ENCODE measurements around the gene ITPR1.

The ITPR1 gene

GRCh38 chr3:4776980-4777581 lies 283.9 kb downstream of the ITPR1 start:
- H3K9me3 Mint-ChIP-seq, result peaks cover 9% of the 10 kb centered on the region
- H3K27ac Mint-ChIP-seq, result peak overlapping the region; percentile 97
- H3K4me1 Mint-ChIP-seq (ENCODE audit: low read depth), result peaks cover 68% of the 10 kb centered on the region
- H3K36me3 Mint-ChIP-seq (ENCODE audit: low read depth), result peaks cover 50% of the 10 kb centered on the region
- H3K4me3 Mint-ChIP-seq, result peak overlapping the region; percentile 59
- H3K27me3 Mint-ChIP-seq (ENCODE audit: low read depth), result no peaks in the 10 kb centered on the region

GRCh38 chr3:4778119-4778518 lies 285.0 kb downstream of the ITPR1 start:
- peak overlapping the region; percentile 78 for H3K27ac Mint-ChIP-seq
- H3K36me3 Mint-ChIP-seq (ENCODE audit: low read depth), result peaks cover 52% of the 10 kb centered on the region
- H3K4me1 Mint-ChIP-seq (ENCODE audit: low read depth), result peaks cover 57% of the 10 kb centered on the region
- peaks cover 9% of the 10 kb centered on the region for H3K9me3 Mint-ChIP-seq
- H3K4me3 Mint-ChIP-seq, result no peak overlapping the region
- H3K27me3 Mint-ChIP-seq (ENCODE audit: low read depth), result no peaks in the 10 kb centered on the region

- H3K27ac Mint-ChIP-seq, result peak overlapping the region; percentile 78
- peak overlapping the region; percentile 4 for H3K4me3 Mint-ChIP-seq
- no peaks in the 10 kb centered on the region for H3K27me3 Mint-ChIP-seq (ENCODE audit: low read depth)
- H3K9me3 Mint-ChIP-seq, result peaks cover 9% of the 10 kb centered on the region
- H3K4me1 Mint-ChIP-seq (ENCODE audit: low read depth), result peaks cover 51% of the 10 kb centered on the region
- H3K36me3 Mint-ChIP-seq (ENCODE audit: low read depth), result peaks cover 58% of the 10 kb centered on the region
Measured at GRCh38 chr3:4778740-4779139, 285.6 kb downstream of the ITPR1 start.

- no peaks in the 10 kb centered on the region for H3K27me3 Mint-ChIP-seq (ENCODE audit: low read depth)
- peaks cover 3% of the 10 kb centered on the region for H3K9me3 Mint-ChIP-seq
- H3K36me3 Mint-ChIP-seq (ENCODE audit: low read depth), result peaks cover 58% of the 10 kb centered on the region
- H3K4me3 Mint-ChIP-seq, result no peak overlapping the region
- peaks cover 42% of the 10 kb centered on the region for H3K4me1 Mint-ChIP-seq (ENCODE audit: low read depth)
- H3K27ac Mint-ChIP-seq, result peak overlapping the region; percentile 8
Measured at GRCh38 chr3:4780545-4780957, 287.4 kb downstream of the ITPR1 start.

- Mint-ChIP-seq H3K27ac (no peak overlapping the region), H3K36me3 (ENCODE audit: low read depth) (peaks cover 64% of the 10 kb centered on the region), H3K27me3 (ENCODE audit: low read depth) (no peaks in the 10 kb centered on the region), H3K4me3 (no peak overlapping the region), H3K4me1 (ENCODE audit: low read depth) (peaks cover 28% of the 10 kb centered on the region), H3K9me3 (no peaks in the 10 kb centered on the region)
Measured at GRCh38 chr3:4782095-4782494, 288.9 kb downstream of the ITPR1 start.

- no peak overlapping the region for H3K4me3 Mint-ChIP-seq
- no peak overlapping the region for H3K27ac Mint-ChIP-seq
- H3K27me3 Mint-ChIP-seq (ENCODE audit: low read depth), result no peaks in the 10 kb centered on the region
- H3K9me3 Mint-ChIP-seq, result no peaks in the 10 kb centered on the region
- H3K36me3 Mint-ChIP-seq (ENCODE audit: low read depth), result peaks cover 64% of the 10 kb centered on the region
- H3K4me1 Mint-ChIP-seq (ENCODE audit: low read depth), result peaks cover 13% of the 10 kb centered on the region
Measured at GRCh38 chr3:4785551-4785950, 292.4 kb downstream of the ITPR1 start.

GRCh38 chr3:4786431-4786830 lies 293.3 kb downstream of the ITPR1 start:
- H3K4me3 Mint-ChIP-seq, result no peak overlapping the region
- no peaks in the 10 kb centered on the region for H3K27me3 Mint-ChIP-seq (ENCODE audit: low read depth)
- H3K36me3 Mint-ChIP-seq (ENCODE audit: low read depth), result peaks cover 72% of the 10 kb centered on the region
- no peak overlapping the region for H3K27ac Mint-ChIP-seq
- no peaks in the 10 kb centered on the region for H3K9me3 Mint-ChIP-seq
- H3K4me1 Mint-ChIP-seq (ENCODE audit: low read depth), result peaks cover 13% of the 10 kb centered on the region

GRCh38 chr3:4791358-4791757 lies 298.2 kb downstream of the ITPR1 start:
- H3K27ac Mint-ChIP-seq, result no peak overlapping the region
- H3K4me3 Mint-ChIP-seq, result no peak overlapping the region
- peaks cover 67% of the 10 kb centered on the region for H3K36me3 Mint-ChIP-seq (ENCODE audit: low read depth)

GRCh38 chr3:4793311-4793710 lies 300.2 kb downstream of the ITPR1 start:
- no peak overlapping the region for H3K4me3 Mint-ChIP-seq
- H3K27ac Mint-ChIP-seq, result no peak overlapping the region
- H3K36me3 Mint-ChIP-seq (ENCODE audit: low read depth), result peaks cover 72% of the 10 kb centered on the region
- H3K4me1 Mint-ChIP-seq (ENCODE audit: low read depth), result peaks cover 13% of the 10 kb centered on the region
- H3K27me3 Mint-ChIP-seq (ENCODE audit: low read depth), result no peaks in the 10 kb centered on the region
- H3K9me3 Mint-ChIP-seq, result peaks cover 3% of the 10 kb centered on the region

More at GRCh38 chr3:4791358-4791757, 298.2 kb downstream of the ITPR1 start:
- H3K27me3 Mint-ChIP-seq (ENCODE audit: low read depth), result no peaks in the 10 kb centered on the region
- H3K9me3 Mint-ChIP-seq, result no peaks in the 10 kb centered on the region
- peaks cover 12% of the 10 kb centered on the region for H3K4me1 Mint-ChIP-seq (ENCODE audit: low read depth)

GRCh38 chr3:4794331-4794730 lies 301.2 kb downstream of the ITPR1 start:
- no peak overlapping the region for H3K4me3 Mint-ChIP-seq
- H3K4me1 Mint-ChIP-seq (ENCODE audit: low read depth), result peaks cover 11% of the 10 kb centered on the region
- H3K27ac Mint-ChIP-seq, result no peak overlapping the region
- H3K9me3 Mint-ChIP-seq, result peaks cover 3% of the 10 kb centered on the region
- H3K27me3 Mint-ChIP-seq (ENCODE audit: low read depth), result no peaks in the 10 kb centered on the region
- peaks cover 72% of the 10 kb centered on the region for H3K36me3 Mint-ChIP-seq (ENCODE audit: low read depth)

GRCh38 chr3:4794798-4795197 lies 301.6 kb downstream of the ITPR1 start:
- peaks cover 73% of the 10 kb centered on the region for H3K36me3 Mint-ChIP-seq (ENCODE audit: low read depth)
- H3K27ac Mint-ChIP-seq, result no peak overlapping the region
- H3K27me3 Mint-ChIP-seq (ENCODE audit: low read depth), result no peaks in the 10 kb centered on the region
- no peak overlapping the region for H3K4me3 Mint-ChIP-seq
- H3K4me1 Mint-ChIP-seq (ENCODE audit: low read depth), result peaks cover 14% of the 10 kb centered on the region
- peaks cover 3% of the 10 kb centered on the region for H3K9me3 Mint-ChIP-seq

- H3K4me3 Mint-ChIP-seq, result no peak overlapping the region
- H3K4me1 Mint-ChIP-seq (ENCODE audit: low read depth), result peaks cover 22% of the 10 kb centered on the region
- no peaks in the 10 kb centered on the region for H3K27me3 Mint-ChIP-seq (ENCODE audit: low read depth)
- H3K36me3 Mint-ChIP-seq (ENCODE audit: low read depth), result peaks cover 75% of the 10 kb centered on the region
- peaks cover 3% of the 10 kb centered on the region for H3K9me3 Mint-ChIP-seq
- no peak overlapping the region for H3K27ac Mint-ChIP-seq
Measured at GRCh38 chr3:4795905-4796304, 302.8 kb downstream of the ITPR1 start.

- no peak overlapping the region for H3K27ac Mint-ChIP-seq
- peaks cover 3% of the 10 kb centered on the region for H3K9me3 Mint-ChIP-seq
- no peaks in the 10 kb centered on the region for H3K27me3 Mint-ChIP-seq (ENCODE audit: low read depth)
- no peak overlapping the region for H3K4me3 Mint-ChIP-seq
- H3K36me3 Mint-ChIP-seq (ENCODE audit: low read depth), result peaks cover 72% of the 10 kb centered on the region
- peaks cover 26% of the 10 kb centered on the region for H3K4me1 Mint-ChIP-seq (ENCODE audit: low read depth)
Measured at GRCh38 chr3:4797201-4797705, 304.1 kb downstream of the ITPR1 start.

- H3K27ac Mint-ChIP-seq, result no peak overlapping the region
- H3K9me3 Mint-ChIP-seq, result peaks cover 6% of the 10 kb centered on the region
- H3K4me1 Mint-ChIP-seq (ENCODE audit: low read depth), result peaks cover 40% of the 10 kb centered on the region
- H3K36me3 Mint-ChIP-seq (ENCODE audit: low read depth), result peaks cover 73% of the 10 kb centered on the region
- no peaks in the 10 kb centered on the region for H3K27me3 Mint-ChIP-seq (ENCODE audit: low read depth)
- H3K4me3 Mint-ChIP-seq, result no peak overlapping the region
Measured at GRCh38 chr3:4799266-4800256, 306.4 kb downstream of the ITPR1 start.

- H3K36me3 Mint-ChIP-seq (ENCODE audit: low read depth), result peaks cover 76% of the 10 kb centered on the region
- peak overlapping the region; percentile 41 for H3K27ac Mint-ChIP-seq
Measured at GRCh38 chr3:4800595-4800994, 307.4 kb downstream of the ITPR1 start.

More at GRCh38 chr3:4800595-4800994, 307.4 kb downstream of the ITPR1 start:
- Mint-ChIP-seq H3K9me3 (peaks cover 6% of the 10 kb centered on the region), H3K4me3 (no peak overlapping the region), H3K4me1 (ENCODE audit: low read depth) (peaks cover 51% of the 10 kb centered on the region), H3K27me3 (ENCODE audit: low read depth) (no peaks in the 10 kb centered on the region)
